ENCODE measurements around the gene LRRN1.

LRRN1 gene

DNA sequence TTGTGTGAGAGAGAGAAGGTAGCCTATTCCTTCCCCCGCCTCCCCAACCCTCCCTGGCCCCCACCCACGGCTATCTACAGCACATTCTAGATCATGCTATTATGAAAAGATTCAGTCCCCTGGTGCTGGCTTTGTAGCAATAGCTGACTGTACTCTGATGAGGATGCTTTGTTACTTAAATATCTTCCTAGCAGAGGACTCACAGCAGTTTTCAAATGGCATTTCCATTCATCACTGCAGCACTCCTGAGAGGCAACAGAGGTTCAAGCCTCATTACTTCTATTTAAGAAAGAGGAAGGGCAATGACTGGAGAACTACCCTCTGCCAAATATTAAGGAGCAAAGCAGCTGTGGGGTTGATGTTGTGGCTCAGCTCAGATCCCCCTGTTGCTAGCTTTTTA lies 61.0 kb downstream of the LRRN1 start:
- TF ChIP-seq SIN3A (IDR thresholded peaks at IDR 0.05; ENCODE audit: borderline replicate concordance, insufficient read depth, low read length) (no peak), TAF1 (IDR thresholded peaks at IDR 0.05; ENCODE audit: borderline replicate concordance, insufficient read depth, low read length) (no peak), POLR2AphosphoS5 (IDR thresholded peaks at IDR 0.05; ENCODE audit: low read depth, low read length) (no peak), FOXP2 (optimal IDR thresholded peaks at IDR 0.05; ENCODE audit: borderline replicate concordance, extremely low read depth, extremely low read length, insufficient read depth) (no peak)

DNA sequence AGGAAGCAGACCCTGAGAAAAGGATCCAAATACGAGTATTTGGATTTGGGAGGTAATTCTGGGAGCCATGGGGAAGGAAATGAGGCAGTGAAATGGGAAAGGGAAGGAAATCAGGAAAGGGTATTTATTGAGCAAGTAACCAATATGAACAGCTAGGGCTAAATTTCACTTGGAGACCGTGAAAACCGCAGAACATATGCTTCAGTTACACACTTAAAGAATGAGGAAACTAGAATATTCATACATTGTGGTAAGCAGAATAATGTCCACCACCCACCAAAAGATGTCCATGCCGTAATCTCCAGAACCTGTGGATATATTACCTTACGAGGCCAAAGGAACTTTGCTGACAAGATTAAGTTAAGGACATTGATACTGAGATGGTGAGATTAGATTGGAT lies 63.3 kb downstream of the LRRN1 start:
- TF ChIP-seq POLR2AphosphoS5 (IDR thresholded peaks at IDR 0.05; ENCODE audit: low read depth, low read length) (no peak), FOXP2 (optimal IDR thresholded peaks at IDR 0.05; ENCODE audit: borderline replicate concordance, extremely low read depth, extremely low read length, insufficient read depth) (no peak), SIN3A (IDR thresholded peaks at IDR 0.05; ENCODE audit: borderline replicate concordance, insufficient read depth, low read length) (no peak), TAF1 (IDR thresholded peaks at IDR 0.05; ENCODE audit: borderline replicate concordance, insufficient read depth, low read length) (no peak)
- TF ChIP-seq, protein P1, sequence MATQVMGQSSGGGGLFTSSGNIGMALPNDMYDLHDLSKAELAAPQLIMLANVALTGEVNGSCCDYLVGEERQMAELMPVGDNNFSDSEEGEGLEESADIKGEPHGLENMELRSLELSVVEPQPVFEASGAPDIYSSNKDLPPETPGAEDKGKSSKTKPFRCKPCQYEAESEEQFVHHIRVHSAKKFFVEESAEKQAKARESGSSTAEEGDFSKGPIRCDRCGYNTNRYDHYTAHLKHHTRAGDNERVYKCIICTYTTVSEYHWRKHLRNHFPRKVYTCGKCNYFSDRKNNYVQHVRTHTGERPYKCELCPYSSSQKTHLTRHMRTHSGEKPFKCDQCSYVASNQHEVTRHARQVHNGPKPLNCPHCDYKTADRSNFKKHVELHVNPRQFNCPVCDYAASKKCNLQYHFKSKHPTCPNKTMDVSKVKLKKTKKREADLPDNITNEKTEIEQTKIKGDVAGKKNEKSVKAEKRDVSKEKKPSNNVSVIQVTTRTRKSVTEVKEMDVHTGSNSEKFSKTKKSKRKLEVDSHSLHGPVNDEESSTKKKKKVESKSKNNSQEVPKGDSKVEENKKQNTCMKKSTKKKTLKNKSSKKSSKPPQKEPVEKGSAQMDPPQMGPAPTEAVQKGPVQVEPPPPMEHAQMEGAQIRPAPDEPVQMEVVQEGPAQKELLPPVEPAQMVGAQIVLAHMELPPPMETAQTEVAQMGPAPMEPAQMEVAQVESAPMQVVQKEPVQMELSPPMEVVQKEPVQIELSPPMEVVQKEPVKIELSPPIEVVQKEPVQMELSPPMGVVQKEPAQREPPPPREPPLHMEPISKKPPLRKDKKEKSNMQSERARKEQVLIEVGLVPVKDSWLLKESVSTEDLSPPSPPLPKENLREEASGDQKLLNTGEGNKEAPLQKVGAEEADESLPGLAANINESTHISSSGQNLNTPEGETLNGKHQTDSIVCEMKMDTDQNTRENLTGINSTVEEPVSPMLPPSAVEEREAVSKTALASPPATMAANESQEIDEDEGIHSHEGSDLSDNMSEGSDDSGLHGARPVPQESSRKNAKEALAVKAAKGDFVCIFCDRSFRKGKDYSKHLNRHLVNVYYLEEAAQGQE (IDR thresholded peaks at IDR 0.05; ENCODE audit: insufficient read depth in 1 of 2, low read depth in 2 of 2, low read length in 2 of 2), result no peak

DNA sequence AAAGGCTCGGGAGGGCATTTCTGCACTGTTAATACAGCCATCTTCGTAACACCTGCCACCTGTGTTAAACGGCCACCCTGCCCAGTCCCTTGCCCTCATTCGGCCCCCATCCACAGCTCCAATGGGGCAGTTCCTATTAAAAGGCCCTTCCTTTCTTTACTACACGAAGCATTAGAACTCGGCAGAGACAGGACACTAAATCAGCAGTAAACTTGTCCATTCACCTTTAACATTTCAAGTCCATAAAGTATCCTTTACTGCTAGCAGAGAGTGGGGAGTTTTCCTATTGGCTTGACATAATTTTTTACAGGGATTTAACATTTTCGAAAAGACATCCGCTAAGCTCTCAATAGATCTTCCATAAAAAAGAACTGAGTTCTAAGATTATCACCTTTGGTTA lies 76.3 kb downstream of the LRRN1 start:
- no peak for TF ChIP-seq SIN3A (IDR thresholded peaks at IDR 0.05; ENCODE audit: borderline replicate concordance, insufficient read depth, low read length)
- no peak for TF ChIP-seq TAF1 (IDR thresholded peaks at IDR 0.05; ENCODE audit: borderline replicate concordance, insufficient read depth, low read length)
- TF ChIP-seq FOXP2 (optimal IDR thresholded peaks at IDR 0.05; ENCODE audit: borderline replicate concordance, extremely low read depth, extremely low read length, insufficient read depth), result no peak
- TF ChIP-seq, protein P1 (IDR thresholded peaks at IDR 0.05; ENCODE audit: insufficient read depth in 1 of 2, low read depth in 2 of 2, low read length in 2 of 2), result no peak
- no peak for TF ChIP-seq POLR2AphosphoS5 (IDR thresholded peaks at IDR 0.05; ENCODE audit: low read depth, low read length)

DNA sequence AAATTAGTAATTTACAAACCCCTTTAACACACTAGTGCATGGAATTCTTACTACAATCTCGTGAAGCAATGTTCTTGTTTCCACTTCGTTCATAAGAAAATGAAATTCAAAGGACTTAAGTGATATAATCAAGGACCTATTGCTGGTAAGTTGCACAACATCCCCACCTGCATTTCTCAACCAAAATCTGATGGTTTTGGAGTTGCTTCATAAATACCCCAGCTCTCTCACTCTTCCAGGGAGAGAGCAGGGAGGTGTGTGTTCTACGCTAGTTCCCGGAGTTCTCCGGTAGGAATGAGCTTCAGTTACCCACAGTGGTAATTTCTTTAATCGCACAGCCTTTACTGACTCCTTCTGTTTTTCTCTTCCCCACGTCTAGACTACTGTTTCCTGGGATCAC lies 81.8 kb downstream of the LRRN1 start:
- TF ChIP-seq TAF1 (IDR thresholded peaks at IDR 0.05; ENCODE audit: borderline replicate concordance, insufficient read depth, low read length), result no peak

DNA sequence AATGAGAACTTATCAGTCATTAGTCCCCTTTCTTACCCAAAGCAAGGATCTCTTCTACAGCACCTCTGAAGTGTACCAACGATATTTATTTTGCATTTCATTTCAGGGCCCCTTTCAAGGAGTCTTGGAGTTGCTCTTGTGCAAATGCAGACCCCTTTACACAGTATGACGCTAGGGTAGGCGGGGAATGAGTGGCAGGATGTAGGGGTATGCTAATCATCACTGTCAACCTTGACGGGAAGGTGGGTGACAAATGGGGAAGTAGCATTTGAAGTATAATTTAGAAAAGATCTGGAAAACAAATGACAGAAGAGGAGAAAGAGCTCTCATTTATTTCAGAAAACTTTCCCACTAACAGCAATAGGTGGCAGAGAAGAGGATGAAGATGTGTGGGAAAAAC lies 94.4 kb downstream of the LRRN1 start:
- no peak for TF ChIP-seq POLR2AphosphoS5 (IDR thresholded peaks at IDR 0.05; ENCODE audit: low read depth, low read length)
- TF ChIP-seq FOXP2 (optimal IDR thresholded peaks at IDR 0.05; ENCODE audit: borderline replicate concordance, extremely low read depth, extremely low read length, insufficient read depth), result no peak
- TF ChIP-seq SIN3A (IDR thresholded peaks at IDR 0.05; ENCODE audit: borderline replicate concordance, insufficient read depth, low read length), result no peak

Measured in PFSK-1 (cell line).